Prostate gland (tissue), 2 donors: Measurements from ENCODE around the gene CNTN4. TPM values are rescaled to one million over a fixed set of nuclear protein-coding genes. Genes with fewer than 3 reads are reported as not detected.

Source experiments
- DNase-seq: peaks from one replicate; pipeline ENCODE4 v3.0.0-alpha.2; 2019; ENCODE audit warnings: low spot score
- H3K27ac ChIP-seq, 2 donors: fragments of 200-600 bp; sonication (generic); 2 replicates each; pipeline ENCODE4 v1.5.1; 2017 to 2019
- H3K27me3 ChIP-seq: fragments of 200-600 bp; sonication (generic); replicated peaks from 2 replicates; pipeline ENCODE4 v1.5.1; 2019; ENCODE audit not compliant: insufficient read depth
- H3K36me3 ChIP-seq, 2 donors: fragments of 200-600 bp; sonication (generic); 1 replicate in 1 of 2; 2 replicates in 1 of 2; pipeline versions ENCODE4 v1.5.1 to v1.8.1; 2017 to 2019
- H3K4me1 ChIP-seq: fragments of 200-600 bp; sonication (generic); replicated peaks from 2 replicates; pipeline ENCODE4 v1.5.1; 2019
- H3K4me3 ChIP-seq, 2 donors: fragments of 200-600 bp; sonication (generic); 2 replicates each; pipeline ENCODE4 v1.5.1; 2017 to 2019
- H3K9me3 ChIP-seq: fragments of 200-600 bp; sonication (generic); 2 replicates; pipeline ENCODE4 v1.5.1; 2017
- POLR2A ChIP-seq: fragments of 450-650 bp; IDR thresholded peaks from one replicate; pipeline ENCODE4 v1.6.1; 2016; ENCODE audit warnings: antibody characterized with exemption, mild to moderate bottlenecking
- POLR2AphosphoS5 ChIP-seq: sonication (generic); formaldehyde crosslinking; IDR thresholded peaks from one replicate; pipeline ENCODE4 v1.6.1; 2017; ENCODE audit warnings: antibody characterized with exemption
- WGBS: methylation state at CpG from one replicate; pipeline ENCODE4 v1.1.5; 2018; 5-methylcytosine and 5-hydroxymethylcytosine counted together
- intact Hi-C: fragments of 100-400 bp; cut with DNase I; formaldehyde crosslinking; loops from one replicate; pipeline ENCODE4 v1.14.2; 2022
- total RNA-seq, 2 donors: library from RNA; depleted of rRNA; stranded (reverse); fragments of >200 nt; gene quantifications; one replicate each; pipeline ENCODE4 v1.1.0, GENCODE V29; 2016
- TF ChIP-seq, protein P1 (sequence below), 4 experiments: fragments of 200-600 bp in 2 of 4; fragments of 450-650 bp in 2 of 4; sonication (generic) in 2 of 4; IDR thresholded peaks; 1 replicate in 3 of 4; 2 replicates in 1 of 4; pipeline ENCODE4 v1.5.1; 2016 to 2019; ENCODE audit warnings: antibody characterized with exemption in 4 of 4, mild to moderate bottlenecking in 2 of 4, moderate library complexity in 2 of 4

Gene CNTN4
- total RNA-seq, 2 donors from 2014 or later, result 1.5 to 5.7 TPM

DNA sequence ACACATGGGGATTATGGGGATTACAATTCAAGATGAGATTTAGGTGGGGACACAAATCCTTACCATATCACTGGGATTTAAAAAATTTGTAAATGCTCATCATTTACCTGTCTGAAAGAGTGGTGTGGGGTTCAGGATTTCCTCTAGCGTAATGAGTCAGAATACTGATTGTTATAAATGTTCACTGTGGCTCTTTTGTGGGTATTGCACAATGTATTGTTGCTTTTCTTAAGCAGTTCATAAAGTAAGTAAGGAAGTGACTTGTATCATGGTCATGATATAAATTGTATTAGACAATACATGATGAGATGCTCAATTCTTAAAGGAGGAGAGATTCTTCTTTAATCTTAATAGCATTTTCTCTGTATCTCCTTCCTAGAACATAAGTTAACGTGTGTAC is 262.1 kb downstream of the CNTN4 start:
- no peak overlapping the region for H3K27ac ChIP-seq
- no peak for DNase-seq
- intact Hi-C loops, result no loop called here
- no peak overlapping the region for H3K4me3 ChIP-seq
- 91% methylated on average over 2 of the region's 2 CpGs for WGBS
- no peaks in the 10 kb centered on the region for H3K36me3 ChIP-seq
- H3K9me3 ChIP-seq, result no peaks in the 10 kb centered on the region
- TF ChIP-seq, protein P1, sequence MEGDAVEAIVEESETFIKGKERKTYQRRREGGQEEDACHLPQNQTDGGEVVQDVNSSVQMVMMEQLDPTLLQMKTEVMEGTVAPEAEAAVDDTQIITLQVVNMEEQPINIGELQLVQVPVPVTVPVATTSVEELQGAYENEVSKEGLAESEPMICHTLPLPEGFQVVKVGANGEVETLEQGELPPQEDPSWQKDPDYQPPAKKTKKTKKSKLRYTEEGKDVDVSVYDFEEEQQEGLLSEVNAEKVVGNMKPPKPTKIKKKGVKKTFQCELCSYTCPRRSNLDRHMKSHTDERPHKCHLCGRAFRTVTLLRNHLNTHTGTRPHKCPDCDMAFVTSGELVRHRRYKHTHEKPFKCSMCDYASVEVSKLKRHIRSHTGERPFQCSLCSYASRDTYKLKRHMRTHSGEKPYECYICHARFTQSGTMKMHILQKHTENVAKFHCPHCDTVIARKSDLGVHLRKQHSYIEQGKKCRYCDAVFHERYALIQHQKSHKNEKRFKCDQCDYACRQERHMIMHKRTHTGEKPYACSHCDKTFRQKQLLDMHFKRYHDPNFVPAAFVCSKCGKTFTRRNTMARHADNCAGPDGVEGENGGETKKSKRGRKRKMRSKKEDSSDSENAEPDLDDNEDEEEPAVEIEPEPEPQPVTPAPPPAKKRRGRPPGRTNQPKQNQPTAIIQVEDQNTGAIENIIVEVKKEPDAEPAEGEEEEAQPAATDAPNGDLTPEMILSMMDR (IDR thresholded peaks at IDR 0.05), result no peak
- TF ChIP-seq POLR2A (no peak), POLR2AphosphoS5 (no peak)
- no peaks in the 10 kb centered on the region for H3K27me3 ChIP-seq
- H3K4me1 ChIP-seq, result no peaks in the 10 kb centered on the region

GRCh38 chr3:2362122-2362521 is 263.5 kb downstream of the CNTN4 start:
- 94% methylated on average over 6 of the region's 6 CpGs for WGBS
- no peaks in the 10 kb centered on the region for H3K4me1 ChIP-seq
- no peaks in the 10 kb centered on the region for H3K9me3 ChIP-seq
- H3K27ac ChIP-seq, result no peak overlapping the region
- no peak for DNase-seq
- TF ChIP-seq POLR2A (no peak), POLR2AphosphoS5 (no peak)
- TF ChIP-seq, protein P1 (IDR thresholded peaks at IDR 0.05), result no peak
- intact Hi-C loops, result no loop called here
- H3K36me3 ChIP-seq, result no peaks in the 10 kb centered on the region
- no peak overlapping the region for H3K4me3 ChIP-seq
- no peaks in the 10 kb centered on the region for H3K27me3 ChIP-seq

GRCh38 chr3:2363854-2364253 is 265.2 kb downstream of the CNTN4 start:
- no peaks in the 10 kb centered on the region for H3K27me3 ChIP-seq
- no peak for TF ChIP-seq POLR2AphosphoS5
- no peak for TF ChIP-seq POLR2A
- TF ChIP-seq, protein P1 (IDR thresholded peaks at IDR 0.05), result no peak
- H3K9me3 ChIP-seq, result no peaks in the 10 kb centered on the region
- H3K4me1 ChIP-seq, result no peaks in the 10 kb centered on the region
- WGBS, result 83% methylated on average over 2 of the region's 2 CpGs
- H3K36me3 ChIP-seq, result no peaks in the 10 kb centered on the region
- no peak for DNase-seq
- H3K27ac ChIP-seq, result no peak overlapping the region
- intact Hi-C loops, result no loop called here
- H3K4me3 ChIP-seq, result no peak overlapping the region

DNA sequence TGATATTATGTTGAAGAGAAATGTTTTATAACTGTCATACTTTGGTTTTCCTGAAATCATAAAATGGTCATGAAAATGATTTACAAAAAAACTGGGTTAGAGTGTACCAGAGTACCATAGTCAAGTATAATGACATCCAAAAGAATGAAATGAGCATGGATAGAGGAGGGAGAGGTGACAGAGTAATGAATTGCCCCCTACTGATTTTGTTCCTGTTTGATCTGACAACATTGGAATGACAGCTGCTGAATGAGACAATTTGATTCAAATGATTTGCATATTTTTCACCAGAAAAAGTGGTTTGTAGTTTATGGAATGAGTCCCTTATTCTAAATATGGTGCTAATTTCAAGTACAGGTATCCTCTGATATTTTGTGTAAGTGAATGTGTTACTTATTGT is 271.7 kb downstream of the CNTN4 start:
- H3K4me3 ChIP-seq, result no peak overlapping the region
- no peak overlapping the region for H3K27ac ChIP-seq
- no peaks in the 10 kb centered on the region for H3K27me3 ChIP-seq
- intact Hi-C loops, result no loop called here
- H3K36me3 ChIP-seq, result no peaks in the 10 kb centered on the region
- DNase-seq, result no peak
- H3K9me3 ChIP-seq, result no peaks in the 10 kb centered on the region
- no peaks in the 10 kb centered on the region for H3K4me1 ChIP-seq
- TF ChIP-seq, protein P1 (IDR thresholded peaks at IDR 0.05), result no peak
- TF ChIP-seq POLR2AphosphoS5, result no peak
- no peak for TF ChIP-seq POLR2A

GRCh38 chr3:2372306-2372705 is 273.6 kb downstream of the CNTN4 start:
- no peak overlapping the region for H3K27ac ChIP-seq
- H3K4me1 ChIP-seq, result no peaks in the 10 kb centered on the region
- no peaks in the 10 kb centered on the region for H3K9me3 ChIP-seq
- no peak for DNase-seq
- no peaks in the 10 kb centered on the region for H3K36me3 ChIP-seq
- no peak for TF ChIP-seq POLR2AphosphoS5
- TF ChIP-seq, protein P1 (IDR thresholded peaks at IDR 0.05), result no peak
- no peak overlapping the region for H3K4me3 ChIP-seq
- H3K27me3 ChIP-seq, result no peaks in the 10 kb centered on the region
- WGBS, result 26% methylated on average over 1 of the region's 1 CpG
- intact Hi-C loops, result no loop called here
